HG03066 (cell line): ENCODE data around the gene KCP.

Source experiments
- ATAC-seq: cut with Tn5 transposase; IDR thresholded peaks from one replicate; pipeline ENCODE4 v1.9.1; 2021; ENCODE audit warnings: low read depth; ENCODE audit not compliant: unreplicated experiment

KCP gene

DNA sequence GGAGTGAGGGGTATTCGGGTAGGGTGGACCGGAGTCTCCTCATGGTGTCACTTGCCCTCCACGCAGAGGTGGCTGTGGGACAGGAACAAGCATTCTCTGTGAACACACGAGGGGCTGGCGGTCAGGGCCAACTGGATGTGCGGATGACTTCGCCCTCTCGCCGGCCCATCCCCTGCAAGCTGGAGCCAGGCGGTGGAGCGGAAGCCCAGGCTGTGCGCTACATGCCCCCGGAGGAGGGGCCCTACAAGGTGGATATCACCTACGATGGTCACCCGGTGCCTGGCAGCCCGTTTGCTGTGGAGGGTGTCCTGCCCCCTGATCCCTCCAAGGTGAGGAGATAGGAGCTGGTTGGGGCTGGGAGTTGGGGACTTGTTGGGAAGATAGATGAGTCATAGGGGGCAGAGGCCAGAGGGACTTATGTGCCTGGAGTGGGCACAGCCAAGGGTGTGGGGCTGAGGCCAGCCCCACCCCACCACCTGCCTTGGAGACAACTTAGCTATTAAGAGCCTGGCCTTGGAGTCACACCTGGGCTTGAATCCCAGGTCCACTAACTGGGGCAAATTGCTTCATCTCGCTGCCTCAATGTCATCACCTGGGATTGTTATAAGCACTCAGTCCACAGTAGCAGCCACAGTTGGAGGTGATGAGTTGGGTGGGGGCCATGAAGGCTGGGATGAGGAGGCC is 66.4 kb downstream of the KCP start:
- no peak for ATAC-seq

- no peak for ATAC-seq
Measured at GRCh38 chr7:128842674-128843641, 67.6 kb downstream of the KCP start.

DNA sequence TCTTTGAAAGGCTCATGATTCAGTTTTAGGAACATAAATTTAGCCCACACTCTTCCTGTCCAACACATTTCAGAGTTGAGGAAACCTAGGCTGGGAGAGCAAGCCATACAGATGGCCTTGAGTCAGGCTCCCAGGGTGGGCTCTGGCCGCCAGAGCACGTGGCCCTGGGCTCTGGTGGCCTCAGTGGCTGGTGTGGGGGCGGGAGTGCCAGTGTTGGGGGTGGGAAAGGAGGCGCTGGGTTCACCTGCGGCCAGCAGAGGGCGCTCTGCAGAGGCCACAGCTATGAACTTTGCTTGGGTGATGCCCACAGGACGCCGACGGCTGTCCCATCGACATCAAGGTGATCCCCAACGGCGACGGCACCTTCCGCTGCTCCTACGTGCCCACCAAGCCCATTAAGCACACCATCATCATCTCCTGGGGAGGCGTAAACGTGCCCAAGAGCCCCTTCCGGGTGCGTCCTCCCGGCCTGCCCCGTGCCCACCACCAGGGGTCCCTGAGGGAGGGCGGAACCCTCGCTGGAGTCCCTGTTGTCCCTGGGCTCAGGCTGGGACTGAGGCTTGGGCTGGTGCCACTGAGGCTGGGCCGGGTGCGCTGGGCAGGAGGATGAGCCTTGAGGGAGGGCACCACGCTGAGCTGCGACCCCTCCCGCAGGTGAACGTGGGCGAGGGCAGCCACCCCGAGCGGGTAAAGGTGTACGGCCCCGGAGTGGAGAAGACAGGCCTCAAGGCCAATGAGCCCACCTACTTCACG is 68.4 kb downstream of the KCP start:
- no peak for ATAC-seq

DNA sequence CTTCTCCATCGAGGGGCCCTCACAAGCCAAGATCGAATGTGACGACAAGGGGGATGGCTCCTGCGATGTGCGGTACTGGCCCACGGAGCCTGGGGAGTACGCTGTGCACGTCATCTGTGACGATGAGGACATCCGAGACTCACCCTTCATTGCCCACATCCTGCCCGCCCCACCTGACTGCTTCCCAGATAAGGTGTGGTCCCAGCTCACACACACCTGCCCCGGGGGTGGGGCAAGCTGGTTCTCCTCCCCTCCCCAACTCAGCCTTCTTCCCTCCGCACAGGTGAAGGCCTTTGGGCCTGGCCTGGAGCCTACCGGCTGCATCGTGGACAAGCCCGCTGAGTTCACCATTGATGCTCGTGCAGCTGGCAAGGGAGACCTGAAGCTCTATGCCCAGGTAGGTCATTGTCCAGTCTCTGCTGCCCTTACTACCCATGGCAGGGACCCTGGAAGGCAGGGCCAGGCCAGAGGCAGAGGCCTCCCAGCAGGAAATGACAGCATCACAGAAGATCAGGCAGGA is 69.3 kb downstream of the KCP start:
- no peak for ATAC-seq

DNA sequence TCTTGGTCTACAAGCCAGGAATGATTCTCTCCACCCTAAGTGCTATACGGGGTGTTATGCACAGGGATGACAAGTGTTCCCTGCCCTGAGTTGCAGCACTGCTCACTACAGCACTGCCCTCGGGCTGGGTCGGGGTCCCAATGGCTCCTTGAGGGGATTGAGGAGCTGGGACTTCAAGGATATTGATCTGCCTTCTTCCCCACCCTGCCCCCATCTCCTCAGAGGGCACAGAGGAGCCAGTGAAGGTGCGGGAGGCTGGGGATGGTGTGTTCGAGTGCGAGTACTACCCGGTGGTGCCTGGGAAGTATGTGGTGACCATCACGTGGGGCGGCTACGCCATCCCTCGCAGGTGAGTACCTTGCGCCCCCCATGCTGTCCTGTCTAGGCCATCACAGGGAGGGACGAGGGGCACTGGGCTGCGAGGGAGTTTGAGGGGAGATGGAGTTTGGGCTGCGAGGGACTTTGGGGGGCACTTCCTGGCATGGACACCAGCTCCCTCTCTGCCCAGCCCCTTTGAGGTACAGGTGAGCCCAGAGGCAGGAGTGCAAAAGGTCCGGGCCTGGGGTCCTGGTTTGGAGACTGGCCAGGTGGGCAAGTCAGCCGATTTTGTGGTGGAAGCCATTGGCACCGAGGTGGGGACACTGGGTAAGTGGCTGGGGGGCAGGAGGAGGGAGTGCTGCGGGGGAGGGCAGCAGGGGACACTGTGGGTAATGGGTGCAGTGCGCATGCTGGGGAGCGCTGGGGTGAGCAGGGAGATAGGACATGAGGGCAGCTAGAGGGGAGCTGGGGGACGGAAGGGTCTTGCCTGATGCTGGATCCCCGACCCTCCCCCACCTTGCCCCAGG is 70.0 kb downstream of the KCP start:
- no peak for ATAC-seq

GRCh38 chr7:128839751-128840177 is 70.7 kb downstream of the KCP start:
- no peak for ATAC-seq

GRCh38 chr7:128838981-128839731 is 71.4 kb downstream of the KCP start:
- no peak for ATAC-seq

DNA sequence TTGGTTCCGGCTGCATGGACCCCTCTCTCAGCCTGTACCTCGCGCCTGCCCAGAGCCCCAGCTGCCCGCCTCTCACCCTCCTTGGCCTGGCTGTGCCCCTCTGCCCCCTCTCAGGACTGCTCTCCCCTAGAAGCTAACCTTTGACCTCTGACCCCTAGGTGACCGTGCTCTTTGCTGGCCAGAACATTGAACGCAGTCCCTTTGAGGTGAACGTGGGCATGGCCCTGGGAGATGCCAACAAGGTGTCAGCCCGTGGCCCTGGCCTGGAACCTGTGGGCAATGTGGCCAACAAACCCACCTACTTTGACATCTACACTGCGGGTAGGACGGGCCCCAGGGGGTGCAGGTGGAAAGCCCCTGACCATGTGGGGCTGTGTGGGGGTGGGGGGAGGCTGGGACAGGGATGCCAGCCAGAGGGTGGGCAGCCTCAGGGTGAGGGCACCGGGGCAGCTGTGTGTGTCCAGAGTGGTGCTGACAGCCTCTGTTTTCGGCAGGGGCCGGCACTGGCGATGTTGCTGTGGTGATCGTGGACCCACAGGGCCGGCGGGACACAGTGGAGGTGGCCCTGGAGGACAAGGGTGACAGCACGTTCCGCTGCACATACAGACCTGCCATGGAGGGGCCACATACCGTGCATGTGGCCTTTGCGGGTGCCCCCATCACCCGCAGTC is 72.3 kb downstream of the KCP start:
- ATAC-seq: no peak

- no peak for ATAC-seq
Measured at GRCh38 chr7:128837521-128837921, 73.0 kb downstream of the KCP start.

- no peak for ATAC-seq
Measured at GRCh38 chr7:128836729-128837348, 73.7 kb downstream of the KCP start.

DNA sequence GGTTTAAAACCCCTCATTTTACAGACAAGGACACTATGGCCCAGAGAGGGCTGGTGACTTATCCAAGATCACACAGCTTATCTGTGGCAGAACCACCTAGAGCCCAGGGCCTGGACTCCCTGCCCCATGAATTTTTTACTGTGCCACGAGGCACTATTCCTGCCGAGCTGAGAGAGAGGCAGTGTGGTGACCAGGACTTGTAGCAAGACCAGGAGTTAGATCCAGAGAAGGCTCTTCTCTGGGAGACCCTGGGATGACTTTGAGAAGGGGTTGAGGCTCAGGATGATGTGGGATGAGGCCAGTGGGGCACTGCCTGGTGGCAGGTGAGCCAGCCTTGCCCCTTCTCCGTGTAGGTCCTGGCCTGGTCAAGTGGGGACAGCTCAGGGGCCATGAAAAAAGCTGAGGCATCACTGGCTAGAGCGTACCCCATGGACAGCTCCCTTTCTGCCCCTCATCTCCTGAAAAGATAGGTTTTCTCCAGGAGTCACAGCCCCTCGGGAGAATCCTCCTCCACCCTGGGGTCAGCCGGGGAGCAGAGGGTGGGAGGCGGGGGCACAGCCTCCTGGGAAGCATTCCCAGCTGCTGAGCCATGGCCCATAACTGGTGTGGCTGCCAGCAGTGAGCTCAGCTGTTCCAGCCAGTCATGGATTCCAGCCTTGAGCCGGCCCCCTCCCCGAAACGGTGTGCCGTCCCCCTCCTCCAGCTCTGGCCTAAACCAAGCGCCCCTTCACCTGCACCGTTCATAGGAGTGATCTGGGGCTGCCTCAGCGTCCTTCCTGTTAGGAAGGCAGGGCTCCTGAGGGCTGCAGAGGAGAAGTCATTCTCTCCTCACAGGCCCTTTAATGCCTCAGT is 74.5 kb downstream of the KCP start:
- no peak for ATAC-seq

DNA sequence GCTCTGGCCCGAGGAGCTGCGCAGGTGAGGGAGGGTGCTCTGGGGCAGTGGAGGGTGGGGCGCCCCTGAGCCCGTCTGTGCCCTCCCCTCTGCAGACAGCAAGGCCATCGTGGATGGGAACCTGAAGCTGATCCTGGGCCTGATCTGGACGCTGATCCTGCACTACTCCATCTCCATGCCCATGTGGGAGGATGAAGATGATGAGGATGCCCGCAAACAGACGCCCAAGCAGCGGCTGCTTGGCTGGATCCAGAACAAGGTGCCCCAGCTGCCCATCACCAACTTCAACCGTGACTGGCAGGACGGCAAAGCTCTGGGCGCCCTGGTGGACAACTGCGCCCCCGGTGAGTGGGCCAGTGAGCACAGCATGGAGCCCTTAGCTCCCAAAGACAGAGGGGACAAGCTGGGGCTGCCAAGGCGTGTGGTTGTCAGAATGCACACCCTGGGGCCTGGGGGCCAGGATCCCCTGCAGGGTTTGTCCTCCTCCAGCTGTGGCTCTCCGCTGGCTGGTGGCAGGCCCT is 75.2 kb downstream of the KCP start:
- ATAC-seq: no peak

DNA sequence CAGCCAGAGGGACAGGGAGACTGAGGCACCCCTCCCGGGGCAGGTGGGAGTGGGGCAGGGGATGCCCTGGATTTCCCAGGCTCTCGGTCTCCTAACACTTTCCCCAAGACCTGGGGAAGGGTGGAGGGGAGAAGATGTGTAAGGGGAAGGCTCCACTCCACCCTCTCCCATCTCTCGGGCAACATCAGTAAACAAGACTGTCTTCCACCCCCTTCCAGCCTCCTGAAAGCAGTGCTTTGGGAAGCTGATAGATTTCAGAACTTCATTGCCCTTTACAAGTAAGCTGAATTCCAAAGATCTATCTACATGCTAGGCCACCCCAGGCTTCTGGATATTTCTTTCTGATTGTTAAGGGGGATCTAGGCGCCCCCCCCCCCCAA is 76.6 kb downstream of the KCP start:
- ATAC-seq: no peak

GRCh38 chr7:128833148-128833945 is 77.2 kb downstream of the KCP start:
- ATAC-seq: no peak

- ATAC-seq: no peak
Measured at GRCh38 chr7:128832880-128833147, 77.7 kb downstream of the KCP start.

- ATAC-seq: no peak
Measured at GRCh38 chr7:128831994-128832879, 78.3 kb downstream of the KCP start.
